IMR-90 (cell line): ENCODE results near the gene PTGES3. TPM values are rescaled to one million over a fixed set of nuclear protein-coding genes. Genes with fewer than 3 reads are reported as not detected.

ENCODE experiments used
- ATAC-seq: fragments of 200-7000 bp; cut with Tn5 transposase; 2 replicates; pipeline ENCODE4 v1.9.1; 2020; ENCODE audit warnings: low read depth, mild to moderate bottlenecking, moderate library complexity
- BruUV-seq: library from RNA; stranded (reverse); fragments of 400-500 nt; replicated peaks from 2 replicates; lab custom pipeline; 2021; lab: Mats Ljungman, UMichigan
- CTCF ChIA-PET: fragments of 300-600 bp; formaldehyde crosslinking; extraction: SDS; loops from one replicate; lab custom pipeline; 2021; ENCODE audit warnings: antibody characterized with exemption; lab: Yijun Ruan, JAX
- POLR2A ChIA-PET: fragments of 300-600 bp; sonication (Branson Sonifier 250); formaldehyde crosslinking; loops from one replicate; lab custom pipeline; 2022; ENCODE audit warnings: antibody characterized with exemption; ENCODE audit not compliant: unreplicated experiment; lab: Charles Lee
- DNase-seq: peaks from one replicate; pipeline ENCODE4 v3.0.0; 2013
- H2AFZ ChIP-seq: replicated peaks from 2 replicates; pipeline ENCODE3; 2013; ENCODE audit warnings: low read length, mild to moderate bottlenecking; ENCODE audit not compliant: poor library complexity
- H2AK5ac ChIP-seq: 2 replicates; pipeline ENCODE4 v1.6.1; 2013; ENCODE audit warnings: low read depth, low read length, inconsistent platforms
- H2AK9ac ChIP-seq: replicated peaks from 2 replicates; pipeline ENCODE3; 2013; ENCODE audit warnings: mild to moderate bottlenecking, low read depth, low read length, moderate library complexity; ENCODE audit not compliant: poor library complexity
- H2BK120ac ChIP-seq: 2 replicates; pipeline ENCODE4 v1.6.1; 2013; ENCODE audit warnings: low read depth, low read length, inconsistent platforms
- H2BK15ac ChIP-seq: 3 replicates; pipeline ENCODE4 v1.6.1; 2013; ENCODE audit warnings: low read depth, low read length, inconsistent platforms
- H2BK20ac ChIP-seq: 2 replicates; pipeline ENCODE4 v1.6.1; 2013; ENCODE audit warnings: low read depth, mild to moderate bottlenecking, inconsistent platforms, low read length, moderate library complexity
- H2BK5ac ChIP-seq: 2 replicates; pipeline ENCODE4 v1.6.1; 2013; ENCODE audit warnings: mild to moderate bottlenecking, low read depth, low read length, inconsistent platforms; ENCODE audit not compliant: poor library complexity, severe bottlenecking
- H3K14ac ChIP-seq: replicated peaks from 2 replicates; pipeline ENCODE4 v1.6.1; 2013; ENCODE audit warnings: low read depth, low read length, inconsistent platforms
- H3K18ac ChIP-seq: 2 replicates; pipeline ENCODE4 v1.6.1; 2013; ENCODE audit warnings: low read depth, low read length, control low read depth
- H3K23ac ChIP-seq: 2 replicates; pipeline ENCODE4 v1.6.1; 2013; ENCODE audit warnings: low read depth, low read length, inconsistent platforms
- H3K27ac ChIP-seq: 2 replicates; pipeline ENCODE4 v1.5.1; 2013; ENCODE audit warnings: mild to moderate bottlenecking, control low read depth, low read length; ENCODE audit not compliant: insufficient read depth
- H3K27me3 ChIP-seq: 2 replicates; pipeline ENCODE4 v1.6.1; 2013; ENCODE audit warnings: low read length; ENCODE audit not compliant: control insufficient read depth, insufficient read depth
- H3K36me3 ChIP-seq: 2 replicates; pipeline ENCODE4 v1.6.1; 2013; ENCODE audit warnings: low read length, mixed read lengths; ENCODE audit not compliant: control insufficient read depth, insufficient read depth
- H3K4ac ChIP-seq: 2 replicates; pipeline ENCODE4 v1.6.1; 2013; ENCODE audit warnings: low read depth, low read length, inconsistent platforms
- H3K4me1 ChIP-seq: 2 replicates; pipeline ENCODE4 v1.6.1; 2013; ENCODE audit warnings: low read length, mixed read lengths; ENCODE audit not compliant: control insufficient read depth, insufficient read depth
- H3K4me2 ChIP-seq: 2 replicates; pipeline ENCODE4 v1.6.1; 2013; ENCODE audit warnings: low read depth, mild to moderate bottlenecking, control low read depth, low read length, moderate library complexity
- H3K4me3 ChIP-seq: 2 replicates; pipeline ENCODE4 v1.5.1; 2013; ENCODE audit warnings: low read depth, mild to moderate bottlenecking, control low read depth, low read length, moderate library complexity; ENCODE audit not compliant: insufficient read depth
- H3K56ac ChIP-seq: 2 replicates; pipeline ENCODE4 v1.6.1; 2013; ENCODE audit warnings: low read length, inconsistent platforms; ENCODE audit not compliant: insufficient read depth; ENCODE audit errors: extremely low read depth
- H3K79me1 ChIP-seq, 2 experiments: 2 replicates each; pipeline ENCODE4 v1.6.1; 2013; ENCODE audit warnings: low read length in 2 of 2, inconsistent platforms in 1 of 2, low read depth in 1 of 2
- H3K9ac ChIP-seq: 2 replicates; pipeline ENCODE4 v1.6.1; 2013; ENCODE audit warnings: low read depth, low read length, control low read depth
- H3K9me1 ChIP-seq: 2 replicates; pipeline ENCODE4 v1.6.1; 2013; ENCODE audit warnings: low read length, inconsistent platforms; ENCODE audit not compliant: insufficient read depth
- H3K9me3 ChIP-seq: 2 replicates; pipeline ENCODE4 v1.6.1; 2013; ENCODE audit warnings: low read length; ENCODE audit not compliant: control insufficient read depth, insufficient read depth
- H4K20me1 ChIP-seq: 2 replicates; pipeline ENCODE4 v1.6.1; 2013; ENCODE audit warnings: low read length, inconsistent platforms; ENCODE audit not compliant: insufficient read depth
- H4K5ac ChIP-seq: 2 replicates; pipeline ENCODE4 v1.6.1; 2013; ENCODE audit warnings: mild to moderate bottlenecking, low read depth, low read length, control low read depth
- H4K8ac ChIP-seq, 2 experiments: 2 replicates each; pipeline ENCODE4 v1.6.1; 2013; ENCODE audit warnings: low read depth in 2 of 2, low read length in 2 of 2, control low read depth in 1 of 2, inconsistent platforms in 1 of 2
- H4K91ac ChIP-seq: 2 replicates; pipeline ENCODE4 v1.6.1; 2013; ENCODE audit warnings: low read depth, low read length, inconsistent platforms; ENCODE audit not compliant: insufficient read depth
- CEBPB ChIP-seq: IDR thresholded peaks from 2 replicates; pipeline ENCODE4 v1.6.1; 2012; ENCODE audit warnings: low read depth, low read length, improper control_type of control experiment
- CHD1 ChIP-seq: IDR thresholded peaks from 2 replicates; pipeline ENCODE4 v1.6.1; 2012; ENCODE audit warnings: low read depth, low read length, improper control_type of control experiment
- MAFK ChIP-seq: IDR thresholded peaks from 2 replicates; pipeline ENCODE4 v1.6.1; 2012; ENCODE audit warnings: low read depth, low read length, improper control_type of control experiment
- NFE2L2 ChIP-seq: fragments of 150-350 bp; IDR thresholded peaks from 2 replicates; pipeline ENCODE4 v1.6.1; 2016; ENCODE audit warnings: low read depth, mild to moderate bottlenecking, low read length
- RAD21 ChIP-seq: IDR thresholded peaks from 2 replicates; pipeline ENCODE4 v1.6.1; 2012; ENCODE audit warnings: low read length, improper control_type of control experiment
- RFX5 ChIP-seq: IDR thresholded peaks from 2 replicates; pipeline ENCODE4 v1.8.0; 2012; ENCODE audit warnings: low read depth, mild to moderate bottlenecking, low read length, moderate library complexity
- SMC3 ChIP-seq: fragments of 150-350 bp; IDR thresholded peaks from 2 replicates; pipeline ENCODE4 v1.6.1; 2016; ENCODE audit warnings: low read depth, mild to moderate bottlenecking, antibody characterized with exemption, low read length, moderate library complexity
- WGBS, 2 experiments: methylation state at CpG; one replicate each; pipeline versions ENCODE4 v1.1.5 to v1.1.7; 2013; ENCODE audit warnings: missing lambda C conversion rate in 2 of 2; ENCODE audit not compliant: insufficient read length in 1 of 2; ENCODE audit errors: extremely low coverage in 2 of 2; 5-methylcytosine and 5-hydroxymethylcytosine counted together
- dilution Hi-C: fragments of 300-500 bp; cut with HindIII; formaldehyde crosslinking; loops from one replicate; pipeline ENCODE4 v1.14.3; 2018; ENCODE audit warnings: low sequenced_read_pairs; ENCODE audit not compliant: unreplicated experiment
- in situ Hi-C: fragments of 300-500 bp; cut with MboI; formaldehyde crosslinking; loops from 3 replicates; pipeline ENCODE4 v1.14.3; 2019; ENCODE audit warnings: low sequenced_read_pairs, inconsistent platforms, mixed read lengths
- intact Hi-C: fragments of 100-400 bp; cut with micrococcal nuclease; formaldehyde crosslinking; loops from 2 replicates; pipeline ENCODE4 v1.10.0; 2022
- polyA plus RNA-seq, 3 experiments: library from polyadenylated mRNA; depleted of rRNA; stranded (reverse); fragments of >200 nt; gene quantifications; 2 replicates each; pipeline ENCODE4 v1.2.3, GENCODE V29; 2012; ENCODE audit warnings: low replicate concordance in 1 of 3
- total RNA-seq: library from RNA; depleted of rRNA; stranded (reverse); fragments of >200 nt; gene quantifications from 2 replicates; pipeline ENCODE4 v1.2.3, GENCODE V29; 2012
- TF ChIP-seq, protein P1 (sequence below): fragments of 150-350 bp; IDR thresholded peaks from 2 replicates; pipeline ENCODE4 v1.6.1; 2017; ENCODE audit warnings: mild to moderate bottlenecking, antibody characterized with exemption, low read length, low read depth
- TF ChIP-seq, protein P2 (sequence below): fragments of 150-350 bp; IDR thresholded peaks from 2 replicates; pipeline ENCODE4 v1.6.1; 2016; ENCODE audit warnings: low read depth, mild to moderate bottlenecking, low read length, moderate library complexity, borderline replicate concordance

PTGES3 gene
- total and polyA plus RNA-seq, 2 of the 4 experiments (the other 2 are of a cell fraction), result 42.7 to 73.2 TPM

DNA sequence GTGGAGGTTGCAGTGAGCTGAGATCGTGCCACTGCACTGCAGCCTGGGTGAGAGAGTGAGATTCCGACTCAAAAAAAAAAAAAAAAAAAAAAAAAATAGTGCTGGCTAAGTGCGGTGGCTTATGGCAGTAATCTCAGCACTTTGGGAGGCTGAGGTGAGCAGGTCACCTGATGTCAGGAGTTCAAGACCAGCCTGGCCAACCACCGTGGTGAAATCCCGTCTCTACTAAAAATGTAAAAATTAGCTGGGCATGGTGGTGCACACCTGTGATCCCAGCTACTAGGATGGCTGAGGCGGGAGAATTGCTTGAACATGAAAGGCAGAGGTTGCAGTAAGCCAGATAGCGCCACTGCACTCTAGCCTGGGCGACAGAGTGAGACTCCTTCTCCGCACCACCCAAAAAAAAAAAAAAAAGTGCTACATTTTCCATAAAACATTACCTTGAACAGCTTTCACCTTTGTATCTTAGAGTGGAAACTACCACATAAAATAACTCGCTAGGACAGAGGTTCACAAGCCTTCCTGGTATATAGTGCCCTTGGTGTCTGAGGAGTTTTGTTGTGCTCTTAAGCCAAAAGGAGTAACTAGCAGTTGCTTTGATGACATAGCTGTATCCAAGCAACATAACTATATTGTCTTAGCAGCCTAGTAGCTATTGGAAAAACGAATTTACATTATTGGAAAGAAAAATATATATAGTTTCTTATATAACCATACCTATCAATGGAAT, 11.1 kb downstream of the PTGES3 start (continued):
- no peak for TF ChIP-seq CEBPB

DNA sequence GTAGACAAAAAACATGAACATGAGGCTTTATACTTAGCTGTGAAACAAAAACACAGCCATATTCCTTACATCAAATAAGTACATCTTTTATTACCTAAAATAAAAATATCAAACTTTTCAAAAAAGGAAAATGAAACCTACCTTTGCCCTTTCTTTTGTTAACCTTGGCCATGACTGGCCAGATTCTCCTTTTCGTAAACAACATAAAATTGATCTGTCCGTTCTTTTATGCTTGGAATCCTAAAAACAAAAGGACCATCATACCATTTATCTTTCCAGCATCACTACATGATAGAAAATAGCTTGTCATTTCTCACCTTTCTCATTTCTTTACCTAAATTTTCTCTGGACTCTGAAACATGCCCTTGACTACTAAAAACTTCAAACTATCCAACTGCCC, 16.5 kb downstream of the PTGES3 start:
- H2BK20ac ChIP-seq, result no peak overlapping the region
- no peak overlapping the region for H3K18ac ChIP-seq
- dilution Hi-C loops (no loop called here), intact Hi-C loops (no loop called here), in situ Hi-C loops (no loop called here)
- DNase-seq, result no peak
- H3K23ac ChIP-seq, result no peak overlapping the region
- no peaks in the 10 kb centered on the region for H3K9me3 ChIP-seq
- H3K79me1 ChIP-seq, result peaks cover 23 to 60% of the 10 kb centered on the region in 2 experiments
- no peak overlapping the region for H3K4ac ChIP-seq
- no peak overlapping the region for H3K56ac ChIP-seq
- H3K14ac ChIP-seq, result no peak overlapping the region
- peaks cover 6% of the 10 kb centered on the region; the same call in 1 of the 2 replicates for H3K9me1 ChIP-seq
- ChIA-PET POLR2A (no interaction called here), CTCF (interaction anchor here (0.7 kb wide), 1 partner anchor 326 kb away, joined by 4 read pairs; no protein-coding TSS in a partner anchor)
- peaks cover 51% of the 10 kb centered on the region for H4K20me1 ChIP-seq
- no peak overlapping the region for H4K8ac ChIP-seq
- peaks cover 31% of the 10 kb centered on the region for H3K36me3 ChIP-seq
- no peak overlapping the region for H4K91ac ChIP-seq
- H4K5ac ChIP-seq, result no peak overlapping the region
- no peak overlapping the region for H3K4me2 ChIP-seq
- no peak overlapping the region for H2AK5ac ChIP-seq
- BruUV-seq, result no TSS peak
- H3K27me3 ChIP-seq, result no peaks in the 10 kb centered on the region
- peaks cover 7% of the 10 kb centered on the region; the same call in 1 of the 2 replicates for H3K4me1 ChIP-seq
- no peak overlapping the region for H2BK15ac ChIP-seq
- H2AK9ac ChIP-seq, result no peak overlapping the region
- no peak overlapping the region for H2BK120ac ChIP-seq
- H3K9ac ChIP-seq, result no peak overlapping the region
- no peak overlapping the region for H3K4me3 ChIP-seq
- 90% methylated on average over 2 of the region's 2 CpGs; no CpG with 5 or more reads in 1 of the 2 experiments for WGBS, 2 experiments
- H3K27ac ChIP-seq, result no peak overlapping the region
- no peak overlapping the region for H2BK5ac ChIP-seq
- no peak for TF ChIP-seq MAFK
- no peak for TF ChIP-seq RFX5
- no peak for TF ChIP-seq CEBPB
- TF ChIP-seq CHD1, result no peak
- TF ChIP-seq RAD21, result no peak
- TF ChIP-seq, protein P1, sequence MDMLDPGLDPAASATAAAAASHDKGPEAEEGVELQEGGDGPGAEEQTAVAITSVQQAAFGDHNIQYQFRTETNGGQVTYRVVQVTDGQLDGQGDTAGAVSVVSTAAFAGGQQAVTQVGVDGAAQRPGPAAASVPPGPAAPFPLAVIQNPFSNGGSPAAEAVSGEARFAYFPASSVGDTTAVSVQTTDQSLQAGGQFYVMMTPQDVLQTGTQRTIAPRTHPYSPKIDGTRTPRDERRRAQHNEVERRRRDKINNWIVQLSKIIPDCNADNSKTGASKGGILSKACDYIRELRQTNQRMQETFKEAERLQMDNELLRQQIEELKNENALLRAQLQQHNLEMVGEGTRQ, result no peak
- no peak for TF ChIP-seq SMC3
- TF ChIP-seq NFE2L2, result no peak
- TF ChIP-seq, protein P2, sequence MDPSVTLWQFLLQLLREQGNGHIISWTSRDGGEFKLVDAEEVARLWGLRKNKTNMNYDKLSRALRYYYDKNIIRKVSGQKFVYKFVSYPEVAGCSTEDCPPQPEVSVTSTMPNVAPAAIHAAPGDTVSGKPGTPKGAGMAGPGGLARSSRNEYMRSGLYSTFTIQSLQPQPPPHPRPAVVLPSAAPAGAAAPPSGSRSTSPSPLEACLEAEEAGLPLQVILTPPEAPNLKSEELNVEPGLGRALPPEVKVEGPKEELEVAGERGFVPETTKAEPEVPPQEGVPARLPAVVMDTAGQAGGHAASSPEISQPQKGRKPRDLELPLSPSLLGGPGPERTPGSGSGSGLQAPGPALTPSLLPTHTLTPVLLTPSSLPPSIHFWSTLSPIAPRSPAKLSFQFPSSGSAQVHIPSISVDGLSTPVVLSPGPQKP, result no peak
- no peak for ATAC-seq
- H2AFZ ChIP-seq, result no peak overlapping the region
